WI38 (cell line): ENCODE data around the gene NDRG4.

Experiments used
- H3K4me3 ChIP-seq: 2 replicates; pipeline ENCODE4 v1.5.1; 2011; ENCODE audit warnings: low read depth, mild to moderate bottlenecking, control low read depth, low read length
- TF ChIP-seq, protein P1 (sequence below): IDR thresholded peaks from 2 replicates; pipeline ENCODE4 v1.5.1; 2012; ENCODE audit warnings: low read depth, mild to moderate bottlenecking, control low read depth, low read length

NDRG4 gene

DNA sequence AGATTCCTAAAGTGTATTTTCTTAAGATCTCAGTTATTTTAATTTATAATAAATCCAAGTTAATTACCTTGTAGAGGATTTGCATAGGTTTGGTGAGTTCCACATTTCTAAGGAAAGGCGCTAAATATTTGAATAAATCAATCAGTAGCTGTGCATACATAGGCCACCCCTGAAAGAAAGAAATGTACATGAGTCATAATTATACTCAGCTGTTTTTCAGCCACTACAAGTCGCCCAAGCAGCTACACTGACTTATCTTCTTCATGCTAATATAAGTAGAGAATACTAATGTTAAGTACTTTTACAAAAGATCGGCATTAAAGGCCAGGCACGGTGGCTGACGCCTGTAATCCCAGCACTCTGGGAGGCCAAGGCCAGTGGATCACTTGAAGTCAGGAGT lies 30.2 kb downstream of the NDRG4 start:
- TF ChIP-seq, protein P1, sequence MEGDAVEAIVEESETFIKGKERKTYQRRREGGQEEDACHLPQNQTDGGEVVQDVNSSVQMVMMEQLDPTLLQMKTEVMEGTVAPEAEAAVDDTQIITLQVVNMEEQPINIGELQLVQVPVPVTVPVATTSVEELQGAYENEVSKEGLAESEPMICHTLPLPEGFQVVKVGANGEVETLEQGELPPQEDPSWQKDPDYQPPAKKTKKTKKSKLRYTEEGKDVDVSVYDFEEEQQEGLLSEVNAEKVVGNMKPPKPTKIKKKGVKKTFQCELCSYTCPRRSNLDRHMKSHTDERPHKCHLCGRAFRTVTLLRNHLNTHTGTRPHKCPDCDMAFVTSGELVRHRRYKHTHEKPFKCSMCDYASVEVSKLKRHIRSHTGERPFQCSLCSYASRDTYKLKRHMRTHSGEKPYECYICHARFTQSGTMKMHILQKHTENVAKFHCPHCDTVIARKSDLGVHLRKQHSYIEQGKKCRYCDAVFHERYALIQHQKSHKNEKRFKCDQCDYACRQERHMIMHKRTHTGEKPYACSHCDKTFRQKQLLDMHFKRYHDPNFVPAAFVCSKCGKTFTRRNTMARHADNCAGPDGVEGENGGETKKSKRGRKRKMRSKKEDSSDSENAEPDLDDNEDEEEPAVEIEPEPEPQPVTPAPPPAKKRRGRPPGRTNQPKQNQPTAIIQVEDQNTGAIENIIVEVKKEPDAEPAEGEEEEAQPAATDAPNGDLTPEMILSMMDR, result no peak
- H3K4me3 ChIP-seq, result no peak overlapping the region

DNA sequence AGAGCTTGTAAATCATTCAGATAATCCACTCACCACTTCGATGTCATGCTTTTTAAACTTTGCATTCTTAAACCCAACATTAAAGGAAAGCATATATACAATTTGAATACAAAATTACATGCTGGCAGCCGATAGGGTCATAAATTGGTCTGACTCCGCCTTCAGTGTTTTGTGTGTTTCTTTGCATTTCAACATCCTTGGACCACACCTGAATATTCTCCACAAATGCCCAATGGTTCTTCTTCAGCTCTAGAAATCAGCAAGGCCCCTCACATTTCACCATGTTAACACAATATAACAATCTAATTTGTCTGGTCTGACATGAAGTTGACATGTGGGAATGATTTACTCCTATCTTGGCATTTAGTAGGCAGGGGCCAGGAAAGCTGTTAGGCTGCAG lies 32.5 kb downstream of the NDRG4 start:
- H3K4me3 ChIP-seq, result no peak overlapping the region
- TF ChIP-seq, protein P1, result no peak

DNA sequence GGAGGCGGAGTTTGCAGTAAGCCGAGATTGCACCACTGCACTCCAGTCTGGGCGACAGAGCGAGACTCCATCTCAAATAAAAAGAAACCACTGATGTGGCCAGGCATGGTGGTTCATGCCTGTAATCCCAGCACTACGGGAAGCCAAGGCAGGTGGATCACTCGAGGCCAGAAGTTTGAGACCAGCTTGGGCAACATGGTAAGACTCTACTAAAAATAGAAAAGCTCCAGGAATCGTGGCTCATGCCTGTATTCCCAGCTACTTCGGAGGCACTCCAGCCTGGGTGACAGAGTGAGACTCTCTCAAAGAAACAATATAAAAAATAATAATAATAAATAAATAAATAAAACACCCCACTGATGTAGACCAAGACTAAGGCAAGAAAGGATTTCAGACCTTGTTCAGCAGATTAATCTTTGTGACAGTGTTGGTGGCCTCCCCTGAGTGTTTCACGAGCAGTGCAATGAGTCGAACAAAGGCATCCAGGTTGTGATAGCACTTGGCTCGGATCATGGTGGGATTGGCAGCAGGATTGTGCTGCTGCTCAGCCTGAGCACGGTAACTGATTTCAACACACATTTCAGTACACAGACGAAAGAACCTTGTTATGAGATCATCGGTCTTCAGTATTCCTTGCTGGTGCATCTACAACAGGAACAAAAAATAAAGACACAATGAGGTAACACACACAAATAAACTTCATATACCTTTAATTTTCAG lies 34.0 kb downstream of the NDRG4 start:
- no peak overlapping the region for H3K4me3 ChIP-seq
- TF ChIP-seq, protein P1, result no peak

DNA sequence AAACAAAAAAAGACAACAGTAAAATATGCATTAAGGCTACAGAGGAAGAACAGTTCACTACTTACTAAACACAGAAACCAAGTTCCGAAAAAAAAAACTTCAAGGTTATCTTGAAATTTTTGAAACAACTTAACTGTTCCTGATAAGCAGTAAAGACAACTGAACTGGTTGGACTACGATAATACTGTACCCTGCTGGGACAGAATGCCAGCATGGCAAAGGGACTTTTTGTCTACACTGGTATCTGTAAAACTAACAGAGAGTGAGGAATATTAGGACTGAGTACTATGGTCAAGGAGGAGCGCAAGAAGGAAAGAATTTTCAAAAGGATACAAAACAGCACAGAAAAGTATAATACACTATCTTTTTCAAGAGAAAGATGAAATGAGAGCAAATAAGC lies 35.2 kb downstream of the NDRG4 start:
- no peak overlapping the region for H3K4me3 ChIP-seq
- TF ChIP-seq, protein P1, result no peak

DNA sequence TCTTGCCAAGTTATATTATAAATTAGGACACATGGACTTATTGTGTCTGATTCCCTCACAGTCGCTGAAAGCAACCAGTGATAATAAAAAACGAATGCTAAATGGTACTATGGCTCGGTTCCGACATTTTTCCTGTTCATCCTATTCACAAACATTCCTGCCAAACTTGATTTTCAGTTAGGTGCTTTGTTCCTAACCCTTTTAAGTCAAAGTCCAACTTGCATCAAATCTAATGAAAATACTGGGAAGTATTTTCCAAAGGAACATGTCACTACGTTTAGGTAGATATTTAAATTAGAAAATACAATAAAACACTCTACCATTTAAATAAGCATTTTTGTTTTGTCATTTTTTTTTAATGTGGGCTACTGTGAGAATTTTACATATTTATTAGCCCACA lies 36.3 kb downstream of the NDRG4 start:
- TF ChIP-seq, protein P1, result no peak
- no peak overlapping the region for H3K4me3 ChIP-seq

DNA sequence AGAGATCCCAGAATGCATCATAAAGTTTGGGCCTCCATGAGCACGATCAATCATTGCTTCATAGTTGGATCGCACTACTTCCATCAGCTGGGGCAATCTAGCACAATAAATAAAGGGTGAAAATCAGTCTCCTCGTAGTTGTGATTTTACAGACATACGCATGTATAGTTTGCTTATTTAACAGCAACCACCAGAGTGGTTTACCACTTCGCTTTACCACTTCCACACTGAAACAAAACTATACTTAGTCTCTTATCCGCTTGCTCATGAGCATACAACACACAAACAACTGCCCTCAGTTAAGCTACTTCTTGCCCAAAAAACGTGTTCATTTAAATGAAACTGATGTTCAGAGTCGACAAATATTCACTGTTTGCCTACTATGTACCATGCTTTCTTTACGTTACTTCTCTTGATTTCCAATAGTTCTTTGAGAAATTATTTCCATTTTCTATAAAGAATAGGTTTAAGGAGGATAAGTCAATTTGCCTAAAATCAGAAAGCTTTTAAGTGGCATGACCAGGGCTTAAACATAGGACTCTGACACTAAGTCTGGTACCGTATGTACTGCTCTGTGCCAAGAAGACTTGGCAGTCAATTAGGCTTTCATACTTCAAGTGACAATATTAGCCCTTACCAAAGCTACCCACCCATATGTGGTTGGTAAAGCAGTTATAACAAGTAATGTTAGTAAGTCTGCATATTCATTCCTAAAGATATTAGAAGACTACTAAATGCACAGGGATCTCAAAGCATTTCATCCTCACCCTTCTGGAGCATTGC lies 37.4 kb downstream of the NDRG4 start:
- TF ChIP-seq, protein P1, result no peak

DNA sequence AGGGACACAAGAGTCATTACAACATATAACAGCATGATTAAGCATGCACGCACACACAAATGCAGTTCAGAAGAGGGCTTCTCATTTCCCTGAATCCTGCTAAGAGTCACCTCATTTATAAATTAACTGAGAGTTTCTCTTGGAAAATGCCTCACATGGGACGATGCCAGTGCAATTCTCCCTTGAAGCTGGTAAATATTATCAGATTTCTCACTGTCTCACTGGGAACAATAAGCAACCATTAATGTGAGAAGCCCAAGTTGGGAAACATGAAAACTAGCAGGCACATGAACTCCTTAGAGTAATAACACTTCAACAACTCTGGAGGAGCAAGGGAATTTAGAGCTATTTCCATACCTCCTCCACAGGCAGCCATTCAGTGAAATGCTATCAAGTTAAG lies 41.8 kb downstream of the NDRG4 start:
- H3K4me3 ChIP-seq, result no peak overlapping the region
- TF ChIP-seq, protein P1, result no peak

More for the DNA sequence above, 37.4 kb downstream of the NDRG4 start:
- no peak overlapping the region for H3K4me3 ChIP-seq
